ENCODE measurements around the gene ACP7.

DNA sequence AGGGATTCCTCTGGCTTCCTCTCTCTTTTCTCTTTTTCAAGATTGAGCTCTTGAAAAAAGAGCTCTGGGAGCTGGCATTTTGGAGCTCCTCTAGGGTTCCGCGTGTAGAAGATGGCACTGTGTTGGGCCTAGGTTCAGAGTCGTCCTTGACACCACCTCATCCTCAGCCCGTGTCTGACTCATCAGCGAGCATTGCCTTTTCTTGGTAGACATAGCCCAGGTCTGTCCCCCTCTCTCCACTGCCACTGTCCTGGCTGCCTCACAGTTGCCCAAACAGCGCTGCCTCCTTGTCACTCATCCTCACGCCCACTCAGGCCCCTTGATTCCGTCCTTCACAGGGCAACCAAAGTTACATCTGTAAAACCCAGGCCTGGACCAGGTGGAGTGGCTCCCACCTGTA is 66.1 kb downstream of the ACP7 start:
- TF ChIP-seq, protein P1, sequence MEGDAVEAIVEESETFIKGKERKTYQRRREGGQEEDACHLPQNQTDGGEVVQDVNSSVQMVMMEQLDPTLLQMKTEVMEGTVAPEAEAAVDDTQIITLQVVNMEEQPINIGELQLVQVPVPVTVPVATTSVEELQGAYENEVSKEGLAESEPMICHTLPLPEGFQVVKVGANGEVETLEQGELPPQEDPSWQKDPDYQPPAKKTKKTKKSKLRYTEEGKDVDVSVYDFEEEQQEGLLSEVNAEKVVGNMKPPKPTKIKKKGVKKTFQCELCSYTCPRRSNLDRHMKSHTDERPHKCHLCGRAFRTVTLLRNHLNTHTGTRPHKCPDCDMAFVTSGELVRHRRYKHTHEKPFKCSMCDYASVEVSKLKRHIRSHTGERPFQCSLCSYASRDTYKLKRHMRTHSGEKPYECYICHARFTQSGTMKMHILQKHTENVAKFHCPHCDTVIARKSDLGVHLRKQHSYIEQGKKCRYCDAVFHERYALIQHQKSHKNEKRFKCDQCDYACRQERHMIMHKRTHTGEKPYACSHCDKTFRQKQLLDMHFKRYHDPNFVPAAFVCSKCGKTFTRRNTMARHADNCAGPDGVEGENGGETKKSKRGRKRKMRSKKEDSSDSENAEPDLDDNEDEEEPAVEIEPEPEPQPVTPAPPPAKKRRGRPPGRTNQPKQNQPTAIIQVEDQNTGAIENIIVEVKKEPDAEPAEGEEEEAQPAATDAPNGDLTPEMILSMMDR (IDR thresholded peaks at IDR 0.05) = no peak
- no peak for TF ChIP-seq POLR2A (IDR thresholded peaks at IDR 0.05)
